Thoracic aorta (tissue), 2 donors: ENCODE results near the gene HNRNPL. TPM values are rescaled to one million over a fixed set of nuclear protein-coding genes. Genes with fewer than 3 reads are reported as not detected.

Experiments
- ATAC-seq: fragments of 150-250 bp; one replicate; pipeline ENCODE4 v1.8.0; 2017; ENCODE audit warnings: low read depth; ENCODE audit not compliant: insufficient number of reproducible peaks, low FRiP score
- DNase-seq: peaks from one replicate; pipeline ENCODE4 v3.0.0-alpha.2; 2020; ENCODE audit warnings: low spot score
- H3K27ac ChIP-seq, 2 donors: fragments of 200-600 bp; sonication (generic); 1 replicate in 1 of 2; 2 replicates in 1 of 2; pipeline ENCODE4 v1.5.1; 2016; ENCODE audit warnings: mild to moderate bottlenecking in 2 of 2, moderate library complexity in 2 of 2
- H3K27me3 ChIP-seq: fragments of 200-600 bp; sonication (generic); replicated peaks from 2 replicates; pipeline ENCODE4 v1.6.0; 2016; ENCODE audit warnings: mild to moderate bottlenecking; ENCODE audit not compliant: insufficient read depth
- H3K36me3 ChIP-seq: fragments of 200-600 bp; sonication (generic); one replicate; pipeline ENCODE4 v1.5.1; 2016
- H3K4me1 ChIP-seq, 2 donors: fragments of 200-600 bp; sonication (generic); 1 replicate in 1 of 2; 2 replicates in 1 of 2; pipeline versions ENCODE4 v1.5.1 to v1.6.0; 2016; ENCODE audit warnings: low read depth in 2 of 2, mild to moderate bottlenecking in 1 of 2; ENCODE audit not compliant: control insufficient read depth in 1 of 2
- H3K4me3 ChIP-seq: fragments of 200-600 bp; sonication (generic); 2 replicates; pipeline ENCODE4 v1.5.1; 2016; ENCODE audit warnings: mild to moderate bottlenecking
- H3K9me3 ChIP-seq: fragments of 200-600 bp; sonication (generic); 2 replicates; pipeline ENCODE4 v1.5.1; 2016
- total RNA-seq, 2 donors: library from RNA; depleted of rRNA; stranded (reverse); fragments of >200 nt; gene quantifications; one replicate each; pipeline versions ENCODE4 v1.1.0 to v1.2.3, GENCODE V29; 2016
- TF ChIP-seq, protein P1 (sequence below): fragments of 200-600 bp; sonication (generic); IDR thresholded peaks from one replicate; pipeline ENCODE4 v1.5.1; 2019; ENCODE audit warnings: antibody characterized with exemption

HNRNPL gene
- total RNA-seq, 2 donors from 2014 or later, result 153 to 167 TPM

DNA sequence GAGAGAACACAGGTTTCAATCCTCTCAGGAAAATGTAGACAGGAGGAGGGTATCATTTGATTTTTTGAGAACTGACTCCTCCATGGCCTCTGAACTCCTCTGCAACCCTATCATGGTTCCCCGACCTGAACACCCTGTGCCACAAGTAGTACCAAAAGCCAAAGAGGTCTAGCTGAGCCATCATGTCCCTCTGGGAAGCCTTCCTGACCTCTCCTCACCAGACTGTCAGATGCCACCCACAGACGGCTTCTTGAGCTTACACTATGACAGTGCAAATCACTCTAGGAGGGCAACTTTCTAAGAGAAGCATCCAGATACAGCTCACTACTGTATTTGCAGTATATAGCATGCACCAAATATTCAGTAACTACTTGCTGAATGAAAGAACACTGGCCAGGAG, 3.7 kb downstream of the HNRNPL start:
- H3K36me3 ChIP-seq, result peaks cover 63% of the 10 kb centered on the region
- ATAC-seq, result no peak

DNA sequence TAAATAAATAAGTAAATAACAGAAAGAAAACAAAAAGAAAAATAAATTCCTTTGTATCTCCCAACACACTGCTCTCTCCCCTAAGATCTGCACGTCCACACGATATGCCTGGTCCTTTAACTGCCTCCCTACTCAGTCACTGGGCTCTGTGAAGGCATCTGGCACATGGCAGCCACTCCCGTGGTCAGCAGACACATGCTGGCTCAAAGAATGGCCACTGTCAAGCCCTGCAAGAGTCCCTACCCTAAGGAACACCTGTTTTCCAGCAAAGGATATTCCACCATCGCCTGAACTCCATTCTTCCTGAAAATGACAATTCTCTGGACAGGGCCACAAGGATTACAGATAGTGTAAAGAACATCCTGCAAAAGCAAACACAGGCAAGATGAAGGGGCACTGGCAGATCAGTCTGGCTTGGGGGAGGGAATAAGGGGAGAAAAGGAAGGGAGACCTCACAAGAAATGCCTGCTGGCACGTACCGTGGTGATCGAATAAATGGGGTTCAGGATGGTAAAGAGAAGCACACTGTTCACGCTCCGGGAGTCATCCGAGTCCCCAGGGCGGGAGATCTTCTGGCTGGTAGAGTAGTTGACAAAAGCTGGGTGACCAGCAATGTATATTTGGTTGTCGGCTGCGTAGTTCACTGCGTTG, 4.3 kb downstream of the HNRNPL start:
- Histone ChIP-seq H3K27ac (no peak overlapping the region), H3K27me3 (no peaks in the 10 kb centered on the region), H3K36me3 (peaks cover 69% of the 10 kb centered on the region), H3K9me3 (no peaks in the 10 kb centered on the region), H3K4me3 (no peak overlapping the region), H3K4me1 (peaks cover 24 to 38% of the 10 kb centered on the region in 2 donors)
- DNase-seq (no peak), ATAC-seq (no peak)
- TF ChIP-seq, protein P1, sequence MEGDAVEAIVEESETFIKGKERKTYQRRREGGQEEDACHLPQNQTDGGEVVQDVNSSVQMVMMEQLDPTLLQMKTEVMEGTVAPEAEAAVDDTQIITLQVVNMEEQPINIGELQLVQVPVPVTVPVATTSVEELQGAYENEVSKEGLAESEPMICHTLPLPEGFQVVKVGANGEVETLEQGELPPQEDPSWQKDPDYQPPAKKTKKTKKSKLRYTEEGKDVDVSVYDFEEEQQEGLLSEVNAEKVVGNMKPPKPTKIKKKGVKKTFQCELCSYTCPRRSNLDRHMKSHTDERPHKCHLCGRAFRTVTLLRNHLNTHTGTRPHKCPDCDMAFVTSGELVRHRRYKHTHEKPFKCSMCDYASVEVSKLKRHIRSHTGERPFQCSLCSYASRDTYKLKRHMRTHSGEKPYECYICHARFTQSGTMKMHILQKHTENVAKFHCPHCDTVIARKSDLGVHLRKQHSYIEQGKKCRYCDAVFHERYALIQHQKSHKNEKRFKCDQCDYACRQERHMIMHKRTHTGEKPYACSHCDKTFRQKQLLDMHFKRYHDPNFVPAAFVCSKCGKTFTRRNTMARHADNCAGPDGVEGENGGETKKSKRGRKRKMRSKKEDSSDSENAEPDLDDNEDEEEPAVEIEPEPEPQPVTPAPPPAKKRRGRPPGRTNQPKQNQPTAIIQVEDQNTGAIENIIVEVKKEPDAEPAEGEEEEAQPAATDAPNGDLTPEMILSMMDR, result no peak

More for the DNA sequence above, 3.7 kb downstream of the HNRNPL start:
- no peak overlapping the region for H3K27ac ChIP-seq
- no peak for DNase-seq
- TF ChIP-seq, protein P1, result no peak
- H3K4me3 ChIP-seq, result no peak overlapping the region
- H3K9me3 ChIP-seq, result no peaks in the 10 kb centered on the region
- H3K4me1 ChIP-seq, result peaks cover 26 to 41% of the 10 kb centered on the region in 2 donors
- no peaks in the 10 kb centered on the region for H3K27me3 ChIP-seq

DNA sequence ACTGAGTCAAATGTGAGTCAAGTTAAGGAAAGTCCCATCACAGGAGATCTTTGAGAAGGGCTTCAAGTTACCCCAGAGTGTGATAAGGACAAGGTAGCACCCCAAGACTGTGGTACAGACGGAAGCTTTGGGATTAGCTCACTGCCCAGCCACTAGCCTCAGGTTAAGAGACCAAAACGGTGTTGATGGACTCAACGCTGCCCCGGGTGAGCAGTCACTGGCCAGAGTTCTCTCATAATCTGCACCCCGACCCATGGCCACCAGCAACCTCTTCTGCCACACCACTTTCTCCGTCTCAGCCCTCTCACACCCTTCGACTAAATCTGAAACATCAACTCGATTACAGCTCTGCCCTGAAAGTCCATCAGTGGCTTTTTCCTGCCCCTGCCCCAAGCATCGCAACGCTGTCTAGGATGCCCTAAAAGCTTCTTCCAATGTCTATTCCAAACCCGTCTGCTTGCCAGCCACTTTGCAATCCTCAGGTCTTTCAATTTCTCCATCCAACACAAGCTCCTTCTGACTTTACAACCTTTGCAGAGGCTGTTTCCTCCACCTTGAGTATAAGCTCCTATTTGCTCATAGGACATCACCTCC, 5.6 kb downstream of the HNRNPL start:
- Histone ChIP-seq H3K27ac (no peak overlapping the region), H3K36me3 (peaks cover 82% of the 10 kb centered on the region), H3K9me3 (no peaks in the 10 kb centered on the region), H3K4me1 (peaks cover 24 to 38% of the 10 kb centered on the region in 2 donors), H3K4me3 (no peak overlapping the region), H3K27me3 (no peaks in the 10 kb centered on the region)
- no peak for ATAC-seq
- TF ChIP-seq, protein P1, result no peak
- no peak for DNase-seq

DNA sequence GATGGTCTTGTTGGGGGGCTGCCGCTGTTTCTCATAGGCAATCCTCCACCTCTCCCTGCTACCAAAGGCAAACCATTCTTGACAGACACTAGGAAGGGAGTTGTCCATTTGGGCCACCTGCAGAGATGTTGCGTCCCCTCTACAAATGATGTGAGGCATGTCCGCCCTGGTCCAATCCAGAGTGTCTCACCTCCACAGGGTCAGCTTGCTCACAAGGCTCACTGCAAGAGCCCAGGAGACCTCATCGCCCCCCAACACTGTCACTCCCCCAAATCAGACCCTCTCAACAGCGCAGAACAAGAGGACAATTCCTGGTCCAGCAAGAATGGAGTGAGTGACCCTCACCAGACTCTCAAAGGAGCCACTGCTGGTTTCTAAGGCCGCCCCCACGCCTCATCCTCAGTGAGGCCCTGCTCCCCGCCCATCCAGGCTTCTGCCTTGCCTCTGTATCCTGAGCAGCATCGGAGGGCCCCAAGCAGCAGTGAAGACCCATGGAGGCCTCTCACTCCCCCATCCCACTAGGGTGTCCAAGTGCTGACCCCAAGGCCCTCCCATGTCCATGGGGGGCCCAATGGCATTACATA, 6.5 kb downstream of the HNRNPL start:
- Histone ChIP-seq H3K9me3 (no peaks in the 10 kb centered on the region), H3K36me3 (peaks cover 91% of the 10 kb centered on the region), H3K27me3 (no peaks in the 10 kb centered on the region), H3K27ac (no peak overlapping the region), H3K4me1 (peaks cover 19 to 30% of the 10 kb centered on the region in 2 donors), H3K4me3 (no peak overlapping the region)
- DNase-seq, result no peak
- ATAC-seq, result no peak
- TF ChIP-seq, protein P1, result no peak

DNA sequence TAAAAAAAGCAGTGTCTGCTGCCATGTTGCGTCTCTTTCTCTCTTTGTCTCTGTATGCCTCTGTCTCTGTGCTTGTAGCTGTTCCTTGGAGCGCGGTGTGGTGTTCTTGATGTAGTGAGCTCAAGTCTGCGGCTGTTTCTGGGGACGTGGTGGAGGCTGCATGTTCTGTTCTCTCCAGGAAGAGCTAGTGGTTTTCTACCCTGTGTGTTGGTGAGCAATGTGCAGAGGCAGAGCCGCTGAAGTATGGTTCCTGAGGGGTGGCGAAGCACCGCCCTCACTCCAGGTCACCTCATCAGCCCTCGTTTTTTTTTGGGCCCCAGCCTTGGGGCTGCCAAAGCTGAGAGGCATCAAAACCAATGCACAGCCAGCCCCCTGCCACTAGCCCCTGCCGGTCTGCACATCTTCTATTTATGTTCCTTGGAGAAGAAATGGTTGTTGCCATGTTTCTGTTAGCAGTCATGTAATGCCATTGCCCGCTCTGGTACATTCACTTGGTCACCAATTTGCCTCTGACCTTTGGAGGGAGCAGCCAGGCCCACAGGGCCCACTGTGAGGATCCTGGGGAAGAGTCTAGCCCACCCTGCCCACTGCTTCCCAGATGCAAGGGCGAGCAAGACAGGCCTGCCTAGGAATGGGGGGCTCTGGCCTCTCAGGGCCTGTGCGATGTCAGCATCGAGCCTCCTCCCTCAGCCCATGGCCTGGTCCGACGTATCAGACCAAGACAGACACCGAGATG, 7.2 kb downstream of the HNRNPL start:
- TF ChIP-seq, protein P1, result no peak
- peaks cover 97% of the 10 kb centered on the region for H3K36me3 ChIP-seq
- DNase-seq (no peak), ATAC-seq (no peak)
- H3K4me1 ChIP-seq, result peaks cover 12 to 23% of the 10 kb centered on the region in 2 donors
- no peak overlapping the region for H3K27ac ChIP-seq
- H3K9me3 ChIP-seq, result no peaks in the 10 kb centered on the region
- no peak overlapping the region for H3K4me3 ChIP-seq
- no peaks in the 10 kb centered on the region for H3K27me3 ChIP-seq
